Lower leg skin (tissue), 4 donors: ENCODE data around the gene COMMD10. TPM values are rescaled to one million over a fixed set of nuclear protein-coding genes. Genes with fewer than 3 reads are reported as not detected.

Experiments
- DNase-seq, 2 donors: peaks; one replicate each; pipeline ENCODE4 v3.0.0-alpha.2; 2019; ENCODE audit warnings: low spot score in 2 of 2
- H3K4me3 ChIP-seq: fragments of 200-600 bp; sonication (generic); 2 replicates; pipeline ENCODE4 v1.5.1; 2017; ENCODE audit warnings: mild to moderate bottlenecking, low read depth; ENCODE audit not compliant: poor library complexity, severe bottlenecking
- POLR2A ChIP-seq, 2 donors: fragments of 450-650 bp; IDR thresholded peaks; one replicate each; pipeline ENCODE4 v1.6.1; 2016 to 2017; ENCODE audit warnings: antibody characterized with exemption in 2 of 2, mild to moderate bottlenecking in 1 of 2, moderate library complexity in 1 of 2
- WGBS, 2 donors: methylation state at CpG; one replicate each; pipeline ENCODE4 v1.1.5; 2018; 5-methylcytosine and 5-hydroxymethylcytosine counted together
- intact Hi-C: fragments of 100-400 bp; cut with DNase I; formaldehyde crosslinking; loops from one replicate; pipeline ENCODE4 v1.15.0; 2023; ENCODE audit warnings: low total_unique reads
- total RNA-seq, 4 donors: library from RNA; depleted of rRNA; stranded (reverse); fragments of >200 nt; gene quantifications; one replicate each; pipeline ENCODE4 v1.1.0, GENCODE V29; 2016
- TF ChIP-seq, protein P1 (sequence below), 3 donors: fragments of 450-650 bp; IDR thresholded peaks; one replicate each; pipeline ENCODE4 v1.5.1; 2016; ENCODE audit warnings: antibody characterized with exemption in 3 of 3, mild to moderate bottlenecking in 3 of 3, moderate library complexity in 2 of 3

The COMMD10 gene
- total RNA-seq, 4 donors from 2014 or later = 10.8 to 22.1 (median 15.1) TPM

- no peak for DNase-seq
- TF ChIP-seq, protein P1, sequence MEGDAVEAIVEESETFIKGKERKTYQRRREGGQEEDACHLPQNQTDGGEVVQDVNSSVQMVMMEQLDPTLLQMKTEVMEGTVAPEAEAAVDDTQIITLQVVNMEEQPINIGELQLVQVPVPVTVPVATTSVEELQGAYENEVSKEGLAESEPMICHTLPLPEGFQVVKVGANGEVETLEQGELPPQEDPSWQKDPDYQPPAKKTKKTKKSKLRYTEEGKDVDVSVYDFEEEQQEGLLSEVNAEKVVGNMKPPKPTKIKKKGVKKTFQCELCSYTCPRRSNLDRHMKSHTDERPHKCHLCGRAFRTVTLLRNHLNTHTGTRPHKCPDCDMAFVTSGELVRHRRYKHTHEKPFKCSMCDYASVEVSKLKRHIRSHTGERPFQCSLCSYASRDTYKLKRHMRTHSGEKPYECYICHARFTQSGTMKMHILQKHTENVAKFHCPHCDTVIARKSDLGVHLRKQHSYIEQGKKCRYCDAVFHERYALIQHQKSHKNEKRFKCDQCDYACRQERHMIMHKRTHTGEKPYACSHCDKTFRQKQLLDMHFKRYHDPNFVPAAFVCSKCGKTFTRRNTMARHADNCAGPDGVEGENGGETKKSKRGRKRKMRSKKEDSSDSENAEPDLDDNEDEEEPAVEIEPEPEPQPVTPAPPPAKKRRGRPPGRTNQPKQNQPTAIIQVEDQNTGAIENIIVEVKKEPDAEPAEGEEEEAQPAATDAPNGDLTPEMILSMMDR (IDR thresholded peaks at IDR 0.05) = no peak
- no peak for TF ChIP-seq POLR2A (IDR thresholded peaks at IDR 0.05)
- WGBS, 2 donors = 83 to 84% methylated on average over 1 of the region's 1 CpG
- intact Hi-C loops = no loop called here
- no peak overlapping the region for H3K4me3 ChIP-seq
Observed at GRCh38 chr5:116303340-116303739, 218.5 kb downstream of the COMMD10 start.

DNA sequence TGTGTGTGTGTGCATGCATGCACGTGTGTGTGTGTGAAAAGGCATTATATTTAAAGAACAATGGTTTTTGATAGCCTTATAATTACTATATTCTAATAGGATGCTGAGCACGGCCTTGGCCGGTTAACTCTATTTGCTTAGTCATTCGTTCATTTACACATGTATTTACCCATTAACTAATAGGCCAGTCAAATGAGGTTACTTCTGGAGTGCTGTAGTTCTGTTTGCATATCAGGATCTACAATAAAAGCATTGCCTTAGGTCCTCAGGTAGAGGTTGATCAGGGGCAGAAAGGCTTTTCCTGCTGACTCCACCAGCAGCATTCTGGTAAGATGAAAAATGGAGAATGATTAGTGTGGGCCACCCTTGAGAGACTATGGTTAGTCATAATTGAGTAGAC, 219.0 kb downstream of the COMMD10 start:
- H3K4me3 ChIP-seq = no peak overlapping the region
- intact Hi-C loops = no loop called here
- DNase-seq = no peak
- WGBS, 2 donors = 89 to 93% methylated on average over 4 of the region's 4 CpGs
- TF ChIP-seq, protein P1 (IDR thresholded peaks at IDR 0.05) = no peak
- no peak for TF ChIP-seq POLR2A (IDR thresholded peaks at IDR 0.05)

DNA sequence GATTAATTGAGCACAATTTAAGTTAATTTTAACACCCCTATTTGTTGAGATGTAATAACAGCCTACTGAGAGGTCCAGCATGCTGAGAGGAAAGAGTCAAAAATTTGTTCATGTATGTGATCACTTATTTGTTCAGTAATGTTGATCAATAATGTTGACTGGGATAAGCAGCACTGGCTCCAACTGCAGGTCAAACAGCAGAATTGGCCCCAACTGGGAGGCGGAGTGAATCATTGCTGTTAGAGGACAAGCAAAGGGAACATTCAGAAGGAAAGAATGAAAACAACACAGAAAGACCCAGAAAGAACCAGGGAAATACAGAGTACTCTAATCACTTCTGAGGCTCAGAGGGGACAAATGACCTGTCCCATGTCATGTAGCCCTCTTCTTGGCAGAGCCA, 221.1 kb downstream of the COMMD10 start:
- H3K4me3 ChIP-seq = no peak overlapping the region
- no peak for DNase-seq
- intact Hi-C loops = no loop called here
- 97 to 100% methylated on average over 1 of the region's 1 CpG for WGBS, 2 donors
- TF ChIP-seq POLR2A (IDR thresholded peaks at IDR 0.05) = no peak
- TF ChIP-seq, protein P1 (IDR thresholded peaks at IDR 0.05) = no peak

- H3K4me3 ChIP-seq = no peak overlapping the region
- 75 to 85% methylated on average over 2 of the region's 2 CpGs for WGBS, 2 donors
- DNase-seq = no peak
- TF ChIP-seq, protein P1 (IDR thresholded peaks at IDR 0.05) = no peak
- TF ChIP-seq POLR2A (IDR thresholded peaks at IDR 0.05) = no peak
- intact Hi-C loops = no loop called here
Observed at GRCh38 chr5:116306846-116307245, 222.0 kb downstream of the COMMD10 start.

DNA sequence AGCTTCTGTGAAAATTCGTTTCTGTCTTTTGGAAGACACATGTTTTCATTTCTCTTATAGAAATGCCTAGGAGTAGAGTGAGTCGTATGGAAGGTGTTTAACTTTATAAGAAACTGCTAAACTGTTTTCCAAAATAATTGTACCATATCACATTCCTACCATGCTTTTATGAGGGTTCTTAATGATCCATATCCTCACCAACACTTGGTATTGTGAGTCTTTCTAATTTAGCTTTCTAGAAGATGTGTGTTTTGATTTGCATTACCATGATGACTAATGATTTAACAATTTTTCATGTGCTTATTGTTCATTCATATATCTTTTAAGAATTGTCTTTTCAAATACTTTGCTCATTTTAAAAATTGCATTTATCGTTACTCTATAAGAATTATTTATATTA, 223.6 kb downstream of the COMMD10 start:
- no peak for DNase-seq
- TF ChIP-seq, protein P1 (IDR thresholded peaks at IDR 0.05) = no peak
- TF ChIP-seq POLR2A (IDR thresholded peaks at IDR 0.05) = no peak
- WGBS, 2 donors = 91 to 92% methylated on average over 3 of the region's 3 CpGs
- H3K4me3 ChIP-seq = no peak overlapping the region
- intact Hi-C loops = no loop called here

GRCh38 chr5:116313366-116313765, 228.5 kb downstream of the COMMD10 start:
- intact Hi-C loops = no loop called here
- no peak for TF ChIP-seq POLR2A (IDR thresholded peaks at IDR 0.05)
- TF ChIP-seq, protein P1 (IDR thresholded peaks at IDR 0.05) = no peak
- H3K4me3 ChIP-seq = no peak overlapping the region
- no peak for DNase-seq
